Transverse colon (tissue), 4 donors: ENCODE data around the gene NTRK2. TPM values are rescaled to one million over a fixed set of nuclear protein-coding genes. Genes with fewer than 3 reads are reported as not detected.

Source experiments
- DNase-seq: peaks from one replicate; pipeline ENCODE4 v3.0.0-alpha.2; 2019
- H3K27ac ChIP-seq, 4 donors: fragments of 200-600 bp; sonication (generic); 2 replicates each; pipeline ENCODE4 v1.5.1; 2016 to 2018; ENCODE audit warnings: inconsistent platforms in 4 of 4
- H3K27me3 ChIP-seq: fragments of 200-600 bp; sonication (generic); 2 replicates; pipeline ENCODE4 v1.5.1; 2017; ENCODE audit warnings: inconsistent platforms
- H3K36me3 ChIP-seq, 4 donors: fragments of 200-600 bp; sonication (generic); 2 replicates each; pipeline ENCODE4 v1.5.1; 2017 to 2019; ENCODE audit warnings: inconsistent platforms in 4 of 4
- H3K4me1 ChIP-seq, 4 donors: fragments of 200-600 bp; sonication (generic); 2 replicates each; pipeline ENCODE4 v1.5.1; 2017 to 2020; ENCODE audit warnings: inconsistent platforms in 4 of 4
- H3K4me3 ChIP-seq, 4 donors: fragments of 200-600 bp; sonication (generic); 1 replicate in 1 of 4; 2 replicates in 3 of 4; pipeline versions ENCODE4 v1.5.1 to v1.6.1; 2017 to 2019; ENCODE audit warnings: inconsistent platforms in 4 of 4
- H3K9me3 ChIP-seq, 2 donors: fragments of 200-600 bp; sonication (generic); 2 replicates each; pipeline ENCODE4 v1.5.1; 2017 to 2019; ENCODE audit warnings: inconsistent platforms in 2 of 2
- EP300 ChIP-seq: sonication (generic); formaldehyde crosslinking; IDR thresholded peaks from one replicate; pipeline ENCODE4 v1.6.1; 2017; ENCODE audit warnings: antibody characterized with exemption, low read depth
- POLR2A ChIP-seq: fragments of 450-650 bp; IDR thresholded peaks from one replicate; pipeline ENCODE4 v1.6.1; 2016; ENCODE audit warnings: antibody characterized with exemption, mild to moderate bottlenecking, moderate library complexity
- POLR2AphosphoS5 ChIP-seq, 3 donors: sonication (generic); formaldehyde crosslinking; IDR thresholded peaks; one replicate each; pipeline ENCODE4 v1.6.1; 2016; ENCODE audit warnings: antibody characterized with exemption in 3 of 3
- WGBS, 2 donors: methylation state at CpG; one replicate each; pipeline ENCODE4 v1.1.5; 2018; ENCODE audit warnings: low coverage in 1 of 2; 5-methylcytosine and 5-hydroxymethylcytosine counted together
- in situ Hi-C, 4 donors: fragments of 200-750 bp; cut with MboI; loops; one replicate each; pipeline versions ENCODE4 v1.15.0 to v1.15.1; 2017; ENCODE audit warnings: low sequenced_read_pairs in 3 of 4, low pct_ligation_motif_present in 1 of 4, low pct_unique_long_range_greater_than_20kb in 1 of 4
- intact Hi-C: fragments of 100-400 bp; cut with DNase I; formaldehyde crosslinking; loops from one replicate; pipeline ENCODE4 v1.15.1; 2023; ENCODE audit warnings: low total_unique reads
- total RNA-seq, 4 donors: library from RNA; depleted of rRNA; stranded (reverse); fragments of >200 nt; gene quantifications; one replicate each; pipeline ENCODE4 v1.1.0, GENCODE V29; 2016
- TF ChIP-seq, protein P1 (sequence below), 5 experiments: fragments of 200-600 bp in 3 of 5; fragments of 450-650 bp in 2 of 5; sonication (generic) in 3 of 5; IDR thresholded peaks; 1 replicate in 2 of 5; 2 replicates in 3 of 5; pipeline ENCODE4 v1.5.1; 2016 to 2017; ENCODE audit warnings: antibody characterized with exemption in 5 of 5, inconsistent platforms in 3 of 5, mild to moderate bottlenecking in 2 of 5, moderate library complexity in 1 of 5

NTRK2 gene
- total RNA-seq, 4 donors from 2014 or later, result 2.2 to 10.1 (median 6.4) TPM

DNA sequence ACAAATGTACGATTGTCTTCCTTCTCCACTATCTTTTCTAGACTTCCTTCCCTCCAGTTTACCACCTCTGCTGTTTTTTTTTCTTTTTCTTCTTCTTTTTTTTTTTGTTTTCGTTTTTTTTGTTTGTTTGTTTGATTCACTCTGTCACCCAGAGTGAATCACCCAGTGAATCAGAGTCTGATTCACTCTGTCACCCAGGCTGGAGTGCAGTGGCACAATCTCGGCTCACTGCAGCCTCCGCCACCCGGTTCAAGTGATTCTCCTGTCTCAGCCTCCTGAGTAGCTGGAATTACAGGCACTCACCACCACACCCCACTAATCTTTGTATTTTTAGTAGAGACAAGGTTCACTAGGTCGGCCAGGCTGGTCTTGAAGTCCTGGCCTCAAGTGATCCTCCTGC, 375.7 kb downstream of the NTRK2 start:
- H3K27me3 ChIP-seq, result no peaks in the 10 kb centered on the region
- H3K27ac ChIP-seq, result no peak overlapping the region
- no peaks in the 10 kb centered on the region for H3K9me3 ChIP-seq
- intact Hi-C loops (no loop called here), in situ Hi-C loops (no loop called here)
- 73 to 89% methylated on average over 1 to 6 of the region's 6 CpGs for WGBS, 2 donors
- no peaks in the 10 kb centered on the region for H3K36me3 ChIP-seq
- peak; percentile 15 for DNase-seq
- no peak overlapping the region for H3K4me3 ChIP-seq
- no peaks in the 10 kb centered on the region for H3K4me1 ChIP-seq
- TF ChIP-seq EP300, result no peak
- TF ChIP-seq, protein P1, sequence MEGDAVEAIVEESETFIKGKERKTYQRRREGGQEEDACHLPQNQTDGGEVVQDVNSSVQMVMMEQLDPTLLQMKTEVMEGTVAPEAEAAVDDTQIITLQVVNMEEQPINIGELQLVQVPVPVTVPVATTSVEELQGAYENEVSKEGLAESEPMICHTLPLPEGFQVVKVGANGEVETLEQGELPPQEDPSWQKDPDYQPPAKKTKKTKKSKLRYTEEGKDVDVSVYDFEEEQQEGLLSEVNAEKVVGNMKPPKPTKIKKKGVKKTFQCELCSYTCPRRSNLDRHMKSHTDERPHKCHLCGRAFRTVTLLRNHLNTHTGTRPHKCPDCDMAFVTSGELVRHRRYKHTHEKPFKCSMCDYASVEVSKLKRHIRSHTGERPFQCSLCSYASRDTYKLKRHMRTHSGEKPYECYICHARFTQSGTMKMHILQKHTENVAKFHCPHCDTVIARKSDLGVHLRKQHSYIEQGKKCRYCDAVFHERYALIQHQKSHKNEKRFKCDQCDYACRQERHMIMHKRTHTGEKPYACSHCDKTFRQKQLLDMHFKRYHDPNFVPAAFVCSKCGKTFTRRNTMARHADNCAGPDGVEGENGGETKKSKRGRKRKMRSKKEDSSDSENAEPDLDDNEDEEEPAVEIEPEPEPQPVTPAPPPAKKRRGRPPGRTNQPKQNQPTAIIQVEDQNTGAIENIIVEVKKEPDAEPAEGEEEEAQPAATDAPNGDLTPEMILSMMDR (IDR thresholded peaks at IDR 0.05), result no peak
- no peak for TF ChIP-seq POLR2AphosphoS5 (IDR thresholded peaks at IDR 0.05)
- TF ChIP-seq POLR2A, result no peak

DNA sequence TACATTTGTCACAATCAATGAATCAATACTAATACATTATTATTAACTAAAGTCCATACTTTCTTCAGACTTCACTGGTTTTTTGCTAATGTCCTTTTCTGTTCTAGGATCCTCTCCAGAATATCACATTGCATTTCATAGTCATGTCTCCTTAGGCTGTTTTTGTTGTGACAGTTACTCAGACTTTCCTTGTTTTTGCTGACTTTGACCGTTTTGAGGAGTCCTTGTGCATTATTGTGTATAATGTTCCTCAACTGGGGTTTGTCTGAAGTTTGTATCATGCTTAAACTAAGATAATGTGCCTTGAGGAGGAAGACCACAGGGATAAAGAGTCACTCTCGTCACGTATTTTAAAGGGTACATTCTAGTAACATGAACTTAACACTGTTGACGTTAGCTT, 376.9 kb downstream of the NTRK2 start:
- H3K27me3 ChIP-seq, result no peaks in the 10 kb centered on the region
- no peak for TF ChIP-seq POLR2AphosphoS5 (IDR thresholded peaks at IDR 0.05)
- no peak for TF ChIP-seq EP300
- no peak for TF ChIP-seq POLR2A
- TF ChIP-seq, protein P1 (IDR thresholded peaks at IDR 0.05), result no peak
- in situ Hi-C loops, result no loop called here
- DNase-seq, result no peak
- WGBS, 2 donors, result 73 to 75% methylated on average over 4 of the region's 4 CpGs
- H3K4me1 ChIP-seq, result no peaks in the 10 kb centered on the region
- intact Hi-C loops, result no loop called here
- no peak overlapping the region for H3K27ac ChIP-seq
- H3K36me3 ChIP-seq, result no peaks in the 10 kb centered on the region
- no peak overlapping the region for H3K4me3 ChIP-seq
- no peaks in the 10 kb centered on the region for H3K9me3 ChIP-seq

DNA sequence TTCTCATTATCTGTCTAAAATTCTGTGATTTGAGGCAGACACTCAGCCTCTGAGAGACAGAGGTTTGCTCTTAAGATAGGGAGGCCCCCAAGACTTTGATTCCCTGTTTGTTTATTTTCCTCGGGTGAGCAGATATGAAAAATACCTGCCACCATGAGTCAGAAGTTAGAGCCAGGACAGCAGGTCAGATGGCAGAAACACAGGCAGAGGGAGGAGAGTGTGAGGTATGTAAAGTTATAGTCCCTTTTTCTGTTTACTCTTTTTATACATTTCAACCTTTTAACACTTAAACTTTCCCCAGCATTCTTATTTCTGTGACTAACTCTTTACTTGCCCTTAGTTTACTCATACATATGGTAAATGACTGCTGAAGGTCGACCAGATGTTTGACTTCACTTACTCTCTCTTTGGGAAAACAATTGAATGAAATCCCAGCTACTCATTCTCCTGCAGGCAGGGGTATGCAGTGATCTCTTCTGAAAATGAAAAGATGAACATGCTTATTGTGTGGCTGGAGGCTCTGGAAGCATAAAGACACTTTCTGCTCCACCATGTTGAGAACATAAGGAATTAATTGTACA, 383.8 kb downstream of the NTRK2 start:
- no peak for DNase-seq
- Histone ChIP-seq H3K36me3 (no peaks in the 10 kb centered on the region), H3K4me3 (no peak overlapping the region), H3K9me3 (no peaks in the 10 kb centered on the region), H3K27me3 (no peaks in the 10 kb centered on the region), H3K27ac (no peak overlapping the region), H3K4me1 (no peaks in the 10 kb centered on the region)
- no peak for TF ChIP-seq POLR2AphosphoS5 (IDR thresholded peaks at IDR 0.05)
- TF ChIP-seq, protein P1 (IDR thresholded peaks at IDR 0.05), result no peak
- TF ChIP-seq EP300, result no peak
- TF ChIP-seq POLR2A, result no peak
- WGBS, 2 donors, result 24 to 29% methylated on average over 1 to 2 of the region's 2 CpGs
- intact Hi-C loops, result no loop called here
- in situ Hi-C loops, result no loop called here

DNA sequence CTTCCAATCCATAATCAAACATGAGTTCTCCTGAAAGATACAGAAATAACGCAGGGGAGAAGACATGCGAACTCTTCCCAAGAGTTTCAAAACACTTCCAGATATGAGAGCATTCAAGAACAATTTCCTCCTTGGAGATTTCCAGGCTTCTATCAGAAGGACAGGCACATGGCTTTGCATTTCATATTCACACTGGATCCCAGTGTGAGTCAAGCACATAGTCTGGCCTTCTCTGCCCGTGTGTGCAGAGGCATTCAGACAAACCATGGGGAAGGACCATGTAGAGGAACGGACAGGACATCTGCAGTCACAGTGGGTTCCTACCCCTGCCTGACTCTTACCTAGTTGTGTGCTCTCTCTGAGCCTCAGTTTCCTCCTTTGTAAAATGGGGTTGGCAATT, 384.5 kb downstream of the NTRK2 start:
- H3K36me3 ChIP-seq, result no peaks in the 10 kb centered on the region
- no peaks in the 10 kb centered on the region for H3K9me3 ChIP-seq
- 87 to 95% methylated on average over 3 to 4 of the region's 4 CpGs for WGBS, 2 donors
- H3K27ac ChIP-seq, result no peak overlapping the region
- DNase-seq, result no peak
- H3K4me1 ChIP-seq, result no peaks in the 10 kb centered on the region
- TF ChIP-seq POLR2A (no peak), POLR2AphosphoS5 (IDR thresholded peaks at IDR 0.05) (no peak), EP300 (no peak)
- TF ChIP-seq, protein P1 (IDR thresholded peaks at IDR 0.05), result no peak
- no peaks in the 10 kb centered on the region for H3K27me3 ChIP-seq
- H3K4me3 ChIP-seq, result no peak overlapping the region
- intact Hi-C loops (no loop called here), in situ Hi-C loops (no loop called here)
